ENCODE measurements around the gene QKI.

GRCh38 chr6:163600331-163600730 is 185.8 kb downstream of the QKI start:
- TF ChIP-seq CTCF (IDR thresholded peaks at IDR 0.05 in 4 of 5, conservative IDR thresholded peaks at IDR 0.05 in 1 of 5) (no peak), POLR2A (IDR thresholded peaks at IDR 0.05) (no peak)

Measured in gastrocnemius medialis (tissue), 4 donors.